ENCODE measurements around the gene INPP4B.

GRCh38 chr4:142886566-142886965, 40.5 kb upstream of the INPP4B start:
- TF ChIP-seq CTCF (IDR thresholded peaks at IDR 0.05; ENCODE audit: low read length): no peak
- TF ChIP-seq EZH2 (IDR thresholded peaks at IDR 0.05; ENCODE audit: borderline replicate concordance, low read length): no peak
